Measurements from ENCODE around the gene RANGRF. TPM values are rescaled to one million over a fixed set of nuclear protein-coding genes. Genes with fewer than 3 reads are reported as not detected.
A peak's percentile ranks its signal among the peaks of the same experiment; 100 is the strongest.

RANGRF gene
- total RNA-seq, 3 donors from 2014 or later = 22.1 to 25.2 (median 23.1) TPM

GRCh38 chr17:8320262-8320661 lies 31.8 kb downstream of the RANGRF start:
- intact Hi-C loops (cut with DNase I; ENCODE audit: low total_unique reads) = no loop called here
- TF ChIP-seq POLR2AphosphoS5 (IDR thresholded peaks at IDR 0.05) (no peak), POLR2A (IDR thresholded peaks at IDR 0.05) (no peak), CTCF (IDR thresholded peaks at IDR 0.05) (no peak)
- DNase-seq (ENCODE audit: low spot score in 2 of 2) = no peak
- H3K36me3 ChIP-seq = no peaks in the 10 kb centered on the region
- no peak overlapping the region for H3K4me3 ChIP-seq
- H3K27me3 ChIP-seq = peaks cover 0 to 5% of the 10 kb centered on the region in 2 donors
- no peaks in the 10 kb centered on the region for H3K9me3 ChIP-seq
- no peak overlapping the region for H3K27ac ChIP-seq
- H3K4me1 ChIP-seq = peaks cover 0 to 4% of the 10 kb centered on the region in 2 donors

GRCh38 chr17:8320990-8321389 lies 32.5 kb downstream of the RANGRF start:
- TF ChIP-seq POLR2A (IDR thresholded peaks at IDR 0.05) (no peak), CTCF (IDR thresholded peaks at IDR 0.05) (no peak), POLR2AphosphoS5 (IDR thresholded peaks at IDR 0.05) (no peak)
- H3K4me3 ChIP-seq = no peak overlapping the region
- H3K36me3 ChIP-seq = no peaks in the 10 kb centered on the region
- H3K9me3 ChIP-seq = no peaks in the 10 kb centered on the region
- H3K4me1 ChIP-seq = peaks cover 0 to 1% of the 10 kb centered on the region in 2 donors
- intact Hi-C loops (cut with DNase I; ENCODE audit: low total_unique reads) = no loop called here
- no peak overlapping the region for H3K27ac ChIP-seq
- H3K27me3 ChIP-seq = peaks cover 0 to 5% of the 10 kb centered on the region in 2 donors
- no peak for DNase-seq (ENCODE audit: low spot score in 2 of 2)

GRCh38 chr17:8322061-8322460 lies 33.6 kb downstream of the RANGRF start:
- no peaks in the 10 kb centered on the region for H3K36me3 ChIP-seq
- no peaks in the 10 kb centered on the region for H3K4me1 ChIP-seq
- TF ChIP-seq CTCF (IDR thresholded peaks at IDR 0.05) = no peak
- no peak for TF ChIP-seq POLR2A (IDR thresholded peaks at IDR 0.05)
- no peak for TF ChIP-seq POLR2AphosphoS5 (IDR thresholded peaks at IDR 0.05)
- DNase-seq (ENCODE audit: low spot score in 2 of 2) = no peak
- H3K9me3 ChIP-seq = no peaks in the 10 kb centered on the region
- intact Hi-C loops (cut with DNase I; ENCODE audit: low total_unique reads) = no loop called here
- H3K4me3 ChIP-seq = no peak overlapping the region
- H3K27ac ChIP-seq = no peak overlapping the region
- peaks cover 0 to 5% of the 10 kb centered on the region in 2 donors for H3K27me3 ChIP-seq

GRCh38 chr17:8324132-8324531 lies 35.7 kb downstream of the RANGRF start:
- intact Hi-C loops (cut with DNase I; ENCODE audit: low total_unique reads) = no loop called here
- H3K4me3 ChIP-seq = no peak overlapping the region
- peak overlapping the region in 1 of 2 donors; percentile 12 for H3K27ac ChIP-seq
- no peak for DNase-seq (ENCODE audit: low spot score in 2 of 2)
- TF ChIP-seq POLR2AphosphoS5 (IDR thresholded peaks at IDR 0.05) (no peak), CTCF (IDR thresholded peaks at IDR 0.05) (no peak), POLR2A (IDR thresholded peaks at IDR 0.05) (no peak)
- H3K27me3 ChIP-seq = no peaks in the 10 kb centered on the region
- H3K36me3 ChIP-seq = no peaks in the 10 kb centered on the region
- H3K9me3 ChIP-seq = no peaks in the 10 kb centered on the region
- no peaks in the 10 kb centered on the region for H3K4me1 ChIP-seq

GRCh38 chr17:8324923-8325322 lies 36.5 kb downstream of the RANGRF start:
- Histone ChIP-seq H3K4me1 (no peaks in the 10 kb centered on the region), H3K9me3 (no peaks in the 10 kb centered on the region), H3K27me3 (no peaks in the 10 kb centered on the region), H3K27ac (peak overlapping the region in 1 of 2 donors; percentile 79), H3K4me3 (no peak overlapping the region), H3K36me3 (no peaks in the 10 kb centered on the region)
- DNase-seq (ENCODE audit: low spot score in 2 of 2) = no peak
- intact Hi-C loops (cut with DNase I; ENCODE audit: low total_unique reads) = no loop called here
- TF ChIP-seq POLR2A (IDR thresholded peaks at IDR 0.05) (no peak), POLR2AphosphoS5 (IDR thresholded peaks at IDR 0.05) (no peak), CTCF (IDR thresholded peaks at IDR 0.05) (no peak)

Data from breast epithelium (tissue), 4 donors.